HG02973 (cell line): Measurements from ENCODE around the gene COBLL1.

ENCODE experiments used
- ATAC-seq: cut with Tn5 transposase; IDR thresholded peaks from one replicate; pipeline ENCODE4 v1.9.1; 2021; ENCODE audit warnings: moderate library complexity; ENCODE audit not compliant: unreplicated experiment

The COBLL1 gene

DNA sequence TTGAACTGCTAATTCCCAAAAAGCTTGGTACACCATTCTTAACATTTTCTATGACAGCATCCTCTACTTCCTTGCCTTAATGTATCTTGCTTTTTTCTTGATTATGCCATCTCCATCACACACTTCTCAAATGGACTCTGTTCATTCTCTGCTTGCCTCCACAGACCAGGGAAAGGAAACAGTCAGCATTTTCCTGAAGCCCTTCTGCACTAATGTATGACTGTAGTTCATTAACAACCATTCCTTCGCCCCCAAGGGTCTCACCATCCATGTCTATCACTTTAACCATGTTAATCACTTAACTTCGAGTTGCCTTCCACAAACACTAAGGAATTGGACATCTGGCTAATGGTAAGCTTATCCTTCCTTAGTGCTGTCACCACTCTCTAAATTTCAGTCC, 54.8 kb downstream of the COBLL1 start:
- no peak for ATAC-seq

GRCh38 chr2:164785457-164785856, 56.2 kb downstream of the COBLL1 start:
- ATAC-seq = no peak

DNA sequence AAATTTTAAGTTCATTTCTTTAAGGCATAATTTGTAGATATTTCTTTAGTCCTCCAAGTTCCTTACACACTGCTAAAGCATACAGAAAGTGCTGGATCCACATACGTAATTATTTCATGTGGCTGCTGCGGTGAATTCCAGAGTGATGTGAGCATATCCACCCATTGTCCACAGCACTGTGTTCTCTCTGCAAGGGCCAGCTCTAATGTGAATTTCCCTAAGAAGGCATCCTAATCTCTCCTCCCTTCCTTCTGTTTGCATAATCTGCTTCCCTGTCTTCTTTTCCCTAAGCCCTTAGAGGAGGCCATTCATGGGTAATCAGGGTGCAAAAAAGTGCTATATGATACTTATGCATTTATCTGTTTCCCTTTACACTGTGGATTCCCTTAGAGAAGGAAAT, 57.2 kb downstream of the COBLL1 start:
- ATAC-seq = no peak

DNA sequence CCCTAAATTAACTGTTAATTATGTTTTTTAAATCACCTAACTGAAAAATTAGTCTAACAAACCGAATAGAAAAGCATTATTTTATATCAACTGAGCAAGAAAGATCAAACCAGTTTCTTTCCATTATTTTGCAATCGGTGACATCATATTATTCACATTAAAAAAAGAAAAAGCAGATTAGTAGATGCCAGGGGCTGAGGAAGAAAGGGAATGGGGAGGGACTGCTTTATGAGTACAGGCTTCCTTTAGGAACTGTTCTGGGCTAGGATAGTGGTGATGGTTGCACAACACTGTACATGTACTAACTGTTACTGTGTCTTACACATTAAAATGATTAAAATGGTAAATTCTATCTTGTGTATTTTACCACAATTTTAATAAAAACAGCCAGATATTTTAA, 59.3 kb downstream of the COBLL1 start:
- ATAC-seq = no peak

DNA sequence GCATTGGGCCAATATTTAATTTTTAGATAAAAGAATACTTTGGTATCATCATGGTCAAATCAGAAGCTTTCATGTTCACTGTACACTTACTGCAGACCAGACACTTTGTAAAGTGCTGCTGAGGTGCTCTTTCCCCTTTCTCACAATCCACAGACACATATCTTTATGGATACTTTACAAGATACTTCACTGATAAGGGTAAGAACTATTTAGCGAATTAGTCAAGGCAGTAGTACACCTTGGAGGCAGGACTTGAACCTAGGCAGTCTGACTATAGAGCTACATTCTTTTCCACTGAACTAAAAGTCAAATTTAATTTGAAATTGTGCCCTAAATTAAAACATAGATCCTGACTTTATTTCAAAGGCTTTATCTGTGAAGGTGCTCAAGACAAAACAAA, 60.2 kb downstream of the COBLL1 start:
- ATAC-seq = no peak

DNA sequence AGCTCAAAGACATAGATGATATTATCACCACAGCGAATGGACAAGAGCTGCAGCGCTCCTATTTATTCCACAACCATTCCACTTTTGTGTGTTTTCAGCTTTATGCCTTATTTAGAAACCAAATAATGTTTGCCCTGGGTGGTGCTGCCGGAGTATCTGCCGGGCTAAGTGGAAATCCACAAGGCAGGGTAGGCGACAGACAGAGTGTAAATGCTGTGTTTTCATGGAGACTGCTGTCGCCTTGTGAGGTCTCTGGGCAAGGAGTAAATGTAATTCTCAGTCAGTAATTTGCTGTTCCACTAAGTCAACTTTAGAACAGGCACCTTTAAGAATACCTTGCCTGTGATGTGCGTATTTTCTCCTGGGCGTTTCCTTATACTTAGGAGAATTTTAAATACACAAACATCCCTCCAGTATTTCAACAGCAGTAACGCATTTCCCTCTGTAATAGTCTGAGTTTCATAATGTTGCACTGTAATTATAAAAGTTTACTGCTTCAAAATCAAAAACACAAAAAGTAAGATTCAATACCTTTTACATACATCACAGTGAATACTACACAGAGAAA, 60.9 kb downstream of the COBLL1 start:
- ATAC-seq = no peak

- ATAC-seq = no peak
Observed at GRCh38 chr2:164779383-164780057, 62.1 kb downstream of the COBLL1 start.

DNA sequence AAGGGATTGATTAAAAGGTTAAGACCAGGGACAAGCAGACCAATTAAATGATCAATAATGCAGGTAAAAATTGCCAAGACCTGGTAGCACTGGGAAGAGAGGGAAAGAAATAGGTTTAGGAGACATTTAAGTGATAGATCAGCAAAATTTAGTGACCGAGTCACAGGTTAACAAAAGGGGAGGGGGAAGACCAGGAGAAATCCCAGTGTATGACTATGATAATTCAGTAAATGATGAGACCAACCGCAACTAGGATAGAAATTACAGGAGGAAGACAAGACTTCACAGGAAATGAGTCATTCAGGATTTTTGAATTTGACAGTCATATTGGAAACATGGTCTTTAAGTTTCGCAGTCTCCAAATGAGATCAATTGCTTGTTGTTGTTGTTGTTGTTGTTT, 62.9 kb downstream of the COBLL1 start:
- ATAC-seq = no peak

DNA sequence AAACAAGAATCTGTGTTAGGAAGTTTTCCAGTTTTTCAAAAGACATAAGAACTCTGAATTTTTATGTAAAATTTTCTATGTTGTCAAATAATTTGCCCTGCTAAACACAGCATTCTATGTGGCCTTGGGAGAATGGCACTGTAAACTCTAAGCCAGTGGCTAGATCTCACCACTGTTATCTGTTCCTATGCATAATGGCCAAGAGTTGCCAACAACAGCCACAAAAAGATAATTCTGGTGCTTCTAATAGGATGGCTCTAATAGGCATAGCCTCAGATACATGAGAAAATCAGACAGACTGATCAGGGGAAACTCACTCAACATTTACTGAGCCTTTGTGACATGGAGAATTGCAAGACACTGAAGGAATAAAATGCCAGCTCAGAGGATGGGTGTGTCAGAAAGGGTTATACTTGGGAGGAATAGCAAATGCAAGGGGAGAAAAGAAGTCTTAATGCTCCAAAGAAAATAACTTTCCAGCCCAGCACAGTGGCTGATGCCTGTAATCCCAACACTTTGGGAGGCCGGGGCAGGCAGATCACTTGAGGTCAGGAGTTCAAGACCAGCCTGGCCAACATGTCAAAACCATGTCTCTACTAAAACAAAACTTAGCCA, 63.7 kb downstream of the COBLL1 start:
- no peak for ATAC-seq

GRCh38 chr2:164773635-164774034, 68.0 kb downstream of the COBLL1 start:
- no peak for ATAC-seq

- no peak for ATAC-seq
Observed at GRCh38 chr2:164773091-164773490, 68.5 kb downstream of the COBLL1 start.

DNA sequence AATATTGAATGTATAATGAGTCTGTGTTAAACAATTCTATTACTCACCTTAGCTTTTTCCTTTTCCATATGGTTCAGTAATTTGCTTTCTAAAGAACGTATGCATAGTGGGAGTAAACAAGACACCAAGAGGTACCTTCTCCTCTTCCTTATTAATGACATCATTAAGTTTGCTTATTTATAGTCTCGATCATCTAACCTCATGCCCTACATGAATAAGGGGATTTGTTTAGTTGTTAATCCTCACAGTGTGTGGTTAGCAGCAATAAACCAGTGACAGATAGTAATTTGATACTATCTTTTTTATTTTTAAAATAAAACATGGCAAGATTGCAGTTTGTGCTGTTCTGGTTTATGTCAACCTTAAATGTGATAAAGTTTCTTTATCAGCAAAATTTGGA, 69.7 kb downstream of the COBLL1 start:
- no peak for ATAC-seq

DNA sequence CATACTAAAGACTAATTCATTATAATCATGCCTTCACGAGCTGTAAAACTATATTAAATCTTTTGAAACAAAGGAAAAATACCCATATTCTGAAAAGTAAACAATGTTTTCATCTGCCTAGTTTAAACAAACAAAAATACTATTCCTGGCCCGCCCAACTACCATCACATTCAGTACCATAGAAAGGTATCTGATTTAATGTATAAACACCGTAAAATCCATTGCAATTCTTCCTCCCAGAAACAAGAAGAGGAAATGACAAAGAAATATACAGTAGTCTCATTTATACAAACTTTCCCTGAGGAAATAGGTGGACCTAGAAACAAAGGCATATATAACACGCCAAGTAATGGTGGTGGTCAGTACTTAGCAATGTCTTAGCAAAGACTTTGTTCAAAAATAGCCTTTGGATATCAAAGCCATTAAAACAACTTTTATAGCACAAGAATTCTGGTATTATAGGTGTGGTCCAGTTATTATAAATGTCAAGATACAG, 71.2 kb downstream of the COBLL1 start:
- no peak for ATAC-seq

GRCh38 chr2:164766954-164767320, 74.7 kb downstream of the COBLL1 start:
- ATAC-seq = no peak

- ATAC-seq = no peak
Observed at GRCh38 chr2:164766216-164766953, 75.2 kb downstream of the COBLL1 start.

DNA sequence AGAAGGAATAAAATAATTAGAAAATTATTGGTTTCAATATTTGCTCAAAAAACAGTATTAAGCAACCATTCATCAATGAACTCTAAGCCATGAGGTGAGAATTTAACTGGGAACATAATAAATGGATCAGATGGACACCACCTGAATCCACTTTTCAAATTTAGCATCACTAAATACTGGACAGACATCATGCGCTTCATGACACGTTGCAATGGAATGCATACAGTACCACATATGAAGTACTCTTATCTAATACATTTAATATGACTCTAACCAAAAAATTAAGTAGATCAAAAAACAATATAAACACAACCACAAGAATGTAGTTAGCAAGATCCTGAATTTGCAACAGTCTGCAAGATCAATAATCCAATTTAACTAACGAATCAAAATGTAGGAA, 76.6 kb downstream of the COBLL1 start:
- ATAC-seq = no peak

DNA sequence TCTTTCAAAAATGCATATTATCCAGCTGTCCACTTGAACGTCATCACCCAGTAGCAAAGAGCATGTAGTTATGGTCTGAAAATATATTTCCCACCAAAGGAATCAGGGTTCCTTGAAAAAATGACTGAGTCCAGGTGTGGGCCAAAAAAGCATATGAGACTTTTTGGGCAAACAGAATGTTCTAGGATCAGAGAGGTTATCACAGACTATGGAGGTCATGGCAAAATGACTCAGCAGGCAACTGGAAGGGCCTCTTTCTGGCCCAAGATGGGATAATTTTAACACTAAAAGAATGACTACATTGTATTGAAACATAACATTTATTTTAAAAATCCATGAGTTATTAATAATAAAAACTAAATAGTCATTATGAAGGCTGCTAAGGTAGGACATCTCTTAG, 77.1 kb downstream of the COBLL1 start:
- no peak for ATAC-seq

DNA sequence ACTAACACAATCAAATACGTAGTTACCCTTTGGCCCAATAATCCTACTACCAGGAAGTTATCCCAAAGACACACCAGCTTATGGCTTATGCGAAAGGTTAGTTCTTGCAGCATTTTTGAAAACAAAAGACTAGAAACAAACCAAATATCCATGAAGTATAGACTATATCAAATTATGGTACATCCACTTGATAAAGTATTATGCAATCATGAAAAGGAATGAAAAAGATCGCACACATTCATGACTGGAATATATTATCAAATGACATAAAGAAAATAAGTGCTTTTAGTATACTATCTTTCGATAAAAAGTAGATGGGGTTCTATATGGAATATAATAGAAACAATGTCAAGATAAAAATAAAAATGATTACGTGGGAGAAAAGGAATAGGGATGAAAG, 78.2 kb downstream of the COBLL1 start:
- no peak for ATAC-seq

DNA sequence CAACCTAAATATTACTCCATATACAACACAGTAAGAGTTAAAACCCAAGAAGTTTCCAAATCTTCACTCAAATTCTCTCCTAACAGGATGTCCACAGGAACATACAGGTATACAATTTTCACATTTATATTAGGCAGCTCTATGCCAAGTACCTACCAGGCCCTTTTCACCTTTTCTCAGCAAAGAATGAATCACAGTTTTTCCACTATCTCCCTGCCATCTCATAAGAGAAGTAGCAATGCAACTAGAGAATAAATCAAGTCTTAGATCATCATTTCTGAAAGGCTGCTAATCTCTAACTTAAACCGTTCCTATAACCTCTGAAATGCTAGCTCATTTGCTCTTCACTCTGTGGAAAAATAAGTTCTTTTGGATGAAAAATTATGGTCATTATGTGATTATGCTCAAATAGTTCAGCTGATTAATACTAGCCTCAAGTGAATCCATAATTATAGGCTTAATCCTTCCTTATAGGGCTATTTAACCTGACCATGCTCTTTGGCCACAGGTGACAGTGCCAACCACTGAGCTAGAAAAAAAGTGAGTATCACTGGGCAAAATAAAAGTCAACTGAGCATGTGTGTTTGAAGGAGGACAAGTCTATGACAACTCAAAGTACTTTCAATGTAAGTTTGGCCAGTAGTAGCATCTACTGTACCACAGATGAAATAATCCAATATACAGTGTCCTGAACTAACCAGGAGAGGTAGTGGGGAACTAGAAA, 79.7 kb downstream of the COBLL1 start:
- peak; percentile 15 for ATAC-seq

GRCh38 chr2:164761201-164761600, 80.4 kb downstream of the COBLL1 start:
- peak; percentile 99 for ATAC-seq

DNA sequence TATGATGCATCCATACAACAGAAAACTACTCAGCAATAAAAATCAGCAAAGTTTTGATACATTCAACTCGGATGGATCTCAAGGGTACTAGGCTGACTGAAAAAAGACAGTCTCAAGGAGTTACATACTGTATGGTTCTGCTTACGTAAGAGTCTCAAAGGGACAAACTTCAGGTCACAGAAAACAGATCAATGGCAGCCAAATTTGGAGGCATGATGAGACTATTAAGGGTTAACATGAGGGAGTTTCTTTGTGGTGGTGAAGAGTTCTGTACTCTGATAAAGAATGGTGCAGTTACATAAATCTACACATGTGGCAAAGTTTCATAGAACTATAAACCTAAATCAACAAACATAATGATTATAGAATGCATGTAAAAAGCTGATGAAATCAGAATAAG, 81.4 kb downstream of the COBLL1 start:
- no peak for ATAC-seq
